Activated CD4-positive, alpha-beta T cell treated with anti-CD3 and anti-CD28 coated beads, Interleukin-2, amount 10 ng/mL, durations not matched to agents 24 days and 14 days (primary cell): Measurements from ENCODE around the gene ADK. TPM values are rescaled to one million over a fixed set of nuclear protein-coding genes. Genes with fewer than 3 reads are reported as not detected.
A peak's percentile ranks its signal among the peaks of the same experiment; 100 is the strongest.
"Not testable (repeated sequence)": the region's sequence is repeated elsewhere in the genome, so short reads cannot be mapped to it uniquely, and the experiment has no call there.

Source experiments
- DNase-seq: peaks from one replicate; pipeline ENCODE4 v3.0.0; 2022
- H3K27ac Mint-ChIP-seq: one replicate; pipeline ENCODE4 v1.8.0; 2022; ENCODE audit warnings: mild to moderate bottlenecking, mixed read lengths
- H3K27me3 Mint-ChIP-seq: one replicate; pipeline ENCODE4 v1.8.0; 2022; ENCODE audit warnings: mixed read lengths
- H3K36me3 Mint-ChIP-seq: one replicate; pipeline ENCODE4 v1.8.0; 2022; ENCODE audit warnings: low read depth, mild to moderate bottlenecking, mixed read lengths
- H3K4me1 Mint-ChIP-seq: one replicate; pipeline ENCODE4 v1.8.0; 2021; ENCODE audit warnings: mixed read lengths
- H3K4me3 Mint-ChIP-seq: one replicate; pipeline ENCODE4 v1.8.0; 2022; ENCODE audit warnings: mild to moderate bottlenecking, moderate library complexity, mixed read lengths
- H3K9me3 Mint-ChIP-seq: one replicate; pipeline ENCODE4 v1.8.0; 2021; ENCODE audit warnings: mixed read lengths
- intact Hi-C: fragments of 100-400 bp; cut with micrococcal nuclease; formaldehyde crosslinking; loops from one replicate; pipeline ENCODE4 v1.15.1; 2023
- total RNA-seq: library from RNA; stranded (reverse); gene quantifications from 2 replicates; pipeline ENCODE4 v1.2.3, GENCODE V29; 2022

ADK gene
- total RNA-seq, 1 donor from 2014 or later: 54.8 TPM

DNA sequence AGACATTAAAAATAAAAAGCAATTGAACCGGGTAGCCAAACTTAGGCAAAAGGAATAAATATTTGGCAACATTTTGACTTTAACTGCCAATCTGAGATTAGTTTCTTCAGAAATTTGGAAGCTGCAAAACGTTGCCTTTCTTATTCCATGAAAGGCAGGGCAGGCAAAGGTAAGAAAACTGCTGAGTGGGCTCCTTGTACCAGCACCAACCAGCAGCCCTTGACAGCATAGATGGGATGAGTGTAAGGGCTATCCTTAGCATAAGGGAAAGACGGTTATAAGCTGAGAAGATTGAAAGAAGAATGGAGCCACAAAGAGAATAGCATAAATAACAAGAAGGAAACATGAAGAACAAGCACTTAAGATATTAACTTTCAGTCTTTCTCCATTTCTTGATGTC lies 29.0 kb upstream of the ADK start:
- Mint-ChIP-seq H3K4me1 (peaks cover 15% of the 10 kb centered on the region), H3K4me3 (no peak overlapping the region), H3K36me3 (peaks cover 72% of the 10 kb centered on the region), H3K27me3 (no peaks in the 10 kb centered on the region), H3K27ac (peak overlapping the region; percentile 60), H3K9me3 (no peaks in the 10 kb centered on the region)
- intact Hi-C loops: no loop called here
- no peak for DNase-seq

DNA sequence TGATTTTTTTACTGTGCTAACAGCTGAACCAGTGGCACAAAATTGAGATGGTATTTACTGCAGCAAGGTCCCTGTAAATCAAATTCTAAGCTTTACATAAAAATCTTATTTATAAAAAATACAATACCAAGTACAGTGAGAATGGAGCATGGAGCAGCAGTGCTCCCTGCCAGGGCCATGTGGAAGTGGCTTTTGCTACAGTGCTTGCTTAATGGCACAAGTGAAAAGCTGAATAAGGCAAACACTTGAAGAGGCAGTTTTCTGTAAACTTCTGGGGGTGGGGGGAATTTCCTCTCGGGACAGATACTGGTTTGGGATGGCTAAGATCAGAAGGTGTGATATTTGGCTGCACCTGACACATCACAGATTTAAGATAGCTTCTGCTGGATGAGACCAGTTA lies 27.9 kb upstream of the ADK start:
- Mint-ChIP-seq H3K27me3 (no peaks in the 10 kb centered on the region), H3K4me3 (no peak overlapping the region), H3K36me3 (peaks cover 70% of the 10 kb centered on the region), H3K9me3 (no peaks in the 10 kb centered on the region), H3K4me1 (peaks cover 9% of the 10 kb centered on the region), H3K27ac (peak overlapping the region; percentile 6)
- intact Hi-C loops: no loop called here
- DNase-seq: no peak

- H3K9me3 Mint-ChIP-seq: no peaks in the 10 kb centered on the region
- peaks cover 51% of the 10 kb centered on the region for H3K36me3 Mint-ChIP-seq
- no peaks in the 10 kb centered on the region for H3K4me1 Mint-ChIP-seq
- H3K27me3 Mint-ChIP-seq: no peaks in the 10 kb centered on the region
- no peak overlapping the region for H3K4me3 Mint-ChIP-seq
- no peak for DNase-seq
- H3K27ac Mint-ChIP-seq: no peak overlapping the region
- intact Hi-C loops: no loop called here
These were observed 16.8 kb upstream of the ADK start for GRCh38 chr10:74133923-74134820.

DNA sequence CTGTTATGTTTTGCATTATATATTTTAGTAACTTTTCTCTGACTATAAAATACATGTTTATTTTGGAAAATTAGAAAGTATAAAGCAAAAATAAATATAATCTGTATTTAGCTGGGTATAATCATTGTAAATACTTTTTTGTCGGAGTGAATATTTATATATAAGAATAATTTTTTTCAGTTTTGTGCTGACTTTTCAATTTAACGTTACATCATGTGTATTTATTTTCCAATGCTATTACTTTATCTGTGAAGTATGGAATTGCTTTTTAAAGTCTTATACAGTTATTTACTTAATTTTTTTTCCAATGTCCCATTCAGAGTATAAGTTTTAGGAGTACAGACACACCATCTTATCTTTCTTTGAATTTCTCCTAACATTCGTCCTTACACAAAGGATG lies 15.6 kb upstream of the ADK start:
- no peak overlapping the region for H3K4me3 Mint-ChIP-seq
- DNase-seq: no peak
- H3K4me1 Mint-ChIP-seq: no peaks in the 10 kb centered on the region
- H3K27ac Mint-ChIP-seq: no peak overlapping the region
- no peaks in the 10 kb centered on the region for H3K27me3 Mint-ChIP-seq
- peaks cover 48% of the 10 kb centered on the region for H3K36me3 Mint-ChIP-seq
- intact Hi-C loops: no loop called here
- H3K9me3 Mint-ChIP-seq: no peaks in the 10 kb centered on the region

DNA sequence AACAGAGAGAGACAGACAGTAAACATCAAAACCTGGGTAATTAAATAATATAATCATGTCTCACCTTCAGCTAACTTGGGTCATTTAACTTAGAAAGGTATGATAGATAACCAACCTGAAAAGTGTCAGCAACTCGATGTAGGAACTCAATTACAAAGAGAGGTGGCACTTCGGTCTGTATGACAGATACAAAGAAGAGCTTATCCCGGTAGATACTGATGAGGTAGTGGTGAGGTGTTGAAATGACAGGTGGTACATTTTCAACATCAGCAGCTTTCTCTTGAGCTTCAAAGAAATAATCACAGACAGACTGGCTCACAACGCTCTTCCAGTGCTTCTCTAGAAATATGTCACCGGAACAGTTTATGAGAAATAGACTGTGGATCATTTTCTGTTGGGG lies 13.0 kb upstream of the ADK start:
- Mint-ChIP-seq H3K27me3 (no peaks in the 10 kb centered on the region), H3K36me3 (peaks cover 42% of the 10 kb centered on the region), H3K9me3 (no peaks in the 10 kb centered on the region), H3K4me3 (no peak overlapping the region), H3K4me1 (peaks cover 2% of the 10 kb centered on the region), H3K27ac (no peak overlapping the region)
- no peak for DNase-seq
- intact Hi-C loops: no loop called here

DNA sequence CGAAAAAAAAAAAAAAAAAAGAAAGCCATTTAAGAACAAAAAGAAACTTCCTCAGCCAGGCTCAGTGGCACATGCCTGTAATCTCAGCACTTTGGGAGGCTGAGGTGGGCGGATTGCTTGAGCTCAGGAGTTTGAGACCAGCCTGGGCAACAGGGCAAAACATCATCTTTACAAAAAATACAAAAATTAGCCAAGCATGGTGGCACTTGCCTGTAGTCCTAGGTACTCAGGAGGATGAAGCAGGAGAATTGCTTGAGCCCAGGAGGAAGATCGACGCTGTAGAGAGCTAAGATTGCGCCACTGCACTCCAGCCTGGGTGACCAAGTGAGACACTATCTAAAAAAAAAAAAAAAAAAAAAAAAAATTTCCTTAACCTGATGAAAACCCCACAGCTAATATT lies 12.4 kb upstream of the ADK start:
- H3K27ac Mint-ChIP-seq, H3K9me3 Mint-ChIP-seq, H3K4me3 Mint-ChIP-seq, DNase-seq, intact Hi-C loops, H3K27me3 Mint-ChIP-seq, H3K4me1 Mint-ChIP-seq: not testable (repeated sequence)
- peaks cover 38% of the 10 kb centered on the region for H3K36me3 Mint-ChIP-seq

DNA sequence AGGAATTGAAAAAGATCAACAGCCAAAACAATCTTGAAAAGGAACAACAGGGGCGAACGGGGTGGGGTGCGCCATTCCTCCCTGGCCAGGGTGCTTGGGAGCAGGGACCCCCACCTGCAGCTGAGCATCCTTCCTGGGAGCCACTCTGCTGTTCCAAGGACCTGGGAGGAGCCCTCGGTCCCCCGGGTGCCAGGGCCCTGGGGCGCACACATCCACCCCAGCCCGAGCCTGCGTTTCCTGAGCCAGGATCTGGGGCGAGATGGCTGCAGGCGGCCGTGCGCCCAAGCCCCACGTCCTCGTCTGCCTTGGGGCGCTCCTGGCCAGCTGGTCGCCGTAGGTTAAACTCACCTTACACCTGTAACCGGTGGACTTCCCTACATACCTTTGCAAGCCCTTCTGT lies 11.0 kb upstream of the ADK start:
- H3K36me3 Mint-ChIP-seq: peaks cover 27% of the 10 kb centered on the region
- intact Hi-C loops: no loop called here
- H3K4me3 Mint-ChIP-seq: no peak overlapping the region
- peaks cover 2% of the 10 kb centered on the region for H3K4me1 Mint-ChIP-seq
- no peaks in the 10 kb centered on the region for H3K9me3 Mint-ChIP-seq
- H3K27me3 Mint-ChIP-seq: no peaks in the 10 kb centered on the region
- no peak for DNase-seq
- H3K27ac Mint-ChIP-seq: no peak overlapping the region

- H3K27me3 Mint-ChIP-seq: no peaks in the 10 kb centered on the region
These were observed 10.5 kb upstream of the ADK start for GRCh38 chr10:74140553-74140952.

DNA sequence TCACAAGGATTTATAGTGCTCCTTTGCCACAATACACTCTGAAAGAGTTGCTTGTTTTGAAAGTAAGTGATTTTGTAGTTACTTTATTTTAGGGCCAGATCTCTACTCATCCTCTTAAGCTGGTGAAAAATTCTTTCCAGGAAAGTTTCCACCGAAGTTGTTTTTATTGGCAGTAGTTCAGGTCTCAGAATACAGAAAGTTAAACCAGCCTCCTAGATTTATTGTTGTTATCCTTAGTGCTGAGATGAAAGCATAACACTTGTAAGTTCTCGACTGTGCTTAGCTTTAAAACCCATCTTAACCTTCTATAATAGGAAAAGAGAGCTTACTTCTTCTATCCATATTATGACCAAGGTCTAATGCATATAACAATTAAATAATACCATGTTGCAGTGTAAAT lies 5.9 kb upstream of the ADK start:
- no peak overlapping the region for H3K4me3 Mint-ChIP-seq
- no peak for DNase-seq
- H3K36me3 Mint-ChIP-seq: peaks cover 19% of the 10 kb centered on the region
- intact Hi-C loops: no loop called here
- H3K27ac Mint-ChIP-seq: no peak overlapping the region
- no peaks in the 10 kb centered on the region for H3K27me3 Mint-ChIP-seq
- H3K4me1 Mint-ChIP-seq: peaks cover 17% of the 10 kb centered on the region
- H3K9me3 Mint-ChIP-seq: no peaks in the 10 kb centered on the region

More at GRCh38 chr10:74140553-74140952, 10.5 kb upstream of the ADK start:
- no peak overlapping the region for H3K4me3 Mint-ChIP-seq
- H3K4me1 Mint-ChIP-seq: peaks cover 2% of the 10 kb centered on the region
- H3K27ac Mint-ChIP-seq: no peak overlapping the region
- peaks cover 24% of the 10 kb centered on the region for H3K36me3 Mint-ChIP-seq
- DNase-seq: no peak
- intact Hi-C loops: no loop called here
- no peaks in the 10 kb centered on the region for H3K9me3 Mint-ChIP-seq

GRCh38 chr10:74146980-74147379 lies 4.0 kb upstream of the ADK start:
- H3K9me3 Mint-ChIP-seq, H3K27ac Mint-ChIP-seq, H3K27me3 Mint-ChIP-seq, intact Hi-C loops, DNase-seq, H3K4me3 Mint-ChIP-seq: not testable (repeated sequence)
- H3K4me1 Mint-ChIP-seq: peaks cover 15% of the 10 kb centered on the region
- peaks cover 13% of the 10 kb centered on the region for H3K36me3 Mint-ChIP-seq

GRCh38 chr10:74150204-74150989 lies 624 bp upstream of the ADK start, which contains the start of gene AP3M1:
TSS of gene AP3M1 (minus strand) at chr10:74150828. CDS start at chr10:74138379, 12,449 bp downstream.
- no peak within 1 kb of the TSS for H3K27ac Mint-ChIP-seq
- no peaks in the 10 kb centered on the region for H3K9me3 Mint-ChIP-seq
- H3K4me1 Mint-ChIP-seq: peaks cover 31% of the 10 kb centered on the region
- peaks cover 16% of the 10 kb centered on the region for H3K36me3 Mint-ChIP-seq
- no peaks in the 10 kb centered on the region for H3K27me3 Mint-ChIP-seq
- peak; percentile 95 for DNase-seq
- intact Hi-C loops: loop anchor here (2.0 kb wide), 1 partner anchor 84 kb away; no protein-coding TSS in a partner anchor
- H3K4me3 Mint-ChIP-seq: no peak within 1 kb of the TSS

DNA sequence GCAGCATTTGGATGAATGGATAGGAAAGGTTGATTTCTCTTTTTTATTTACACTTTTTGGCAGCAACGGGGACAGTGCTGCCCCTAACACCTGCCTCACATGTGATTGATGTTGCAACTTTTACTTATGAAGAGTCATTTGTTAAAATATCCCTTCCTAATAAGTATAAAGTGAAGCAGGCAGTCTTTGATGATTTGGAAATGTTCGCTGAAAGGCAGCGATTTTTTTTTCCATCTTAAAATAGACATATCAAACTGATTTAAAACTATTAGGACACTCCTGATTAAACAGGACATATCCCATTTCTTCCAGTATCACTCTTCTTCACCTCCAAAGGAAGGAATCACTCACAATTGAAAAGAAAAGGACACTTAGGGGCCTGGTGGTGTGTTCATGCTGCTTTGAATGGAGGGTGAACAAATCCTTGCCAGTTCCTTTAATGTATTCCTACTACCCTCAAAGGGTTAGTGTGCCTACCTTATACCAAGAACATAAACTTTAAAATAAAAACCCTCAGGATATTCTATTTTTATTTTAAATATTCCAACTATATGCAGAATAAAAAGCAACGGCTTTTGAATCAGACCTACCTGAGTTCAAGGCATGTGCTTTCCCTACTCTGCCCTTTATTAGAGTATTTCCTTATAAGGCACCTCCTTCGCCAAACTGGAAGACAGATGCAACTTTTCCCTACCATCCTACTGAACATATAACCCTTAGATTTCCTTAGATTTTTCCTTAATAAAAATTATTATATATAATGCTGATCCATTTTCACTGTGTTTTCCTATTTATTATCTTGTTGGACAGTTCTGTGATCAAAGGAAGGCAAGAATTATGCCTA lies 1.1 kb downstream of the ADK start:
- Mint-ChIP-seq H3K4me1 (peaks cover 24% of the 10 kb centered on the region), H3K9me3 (no peaks in the 10 kb centered on the region), H3K4me3 (no peak overlapping the region), H3K27ac (no peak overlapping the region), H3K27me3 (no peaks in the 10 kb centered on the region), H3K36me3 (peaks cover 12% of the 10 kb centered on the region)
- intact Hi-C loops: loop anchor here (1.0 to 2.0 kb wide), 5 partner anchors 24 to 1059 kb away; partner anchors contain the start of genes KAT6B and VCL
- no peak for DNase-seq

DNA sequence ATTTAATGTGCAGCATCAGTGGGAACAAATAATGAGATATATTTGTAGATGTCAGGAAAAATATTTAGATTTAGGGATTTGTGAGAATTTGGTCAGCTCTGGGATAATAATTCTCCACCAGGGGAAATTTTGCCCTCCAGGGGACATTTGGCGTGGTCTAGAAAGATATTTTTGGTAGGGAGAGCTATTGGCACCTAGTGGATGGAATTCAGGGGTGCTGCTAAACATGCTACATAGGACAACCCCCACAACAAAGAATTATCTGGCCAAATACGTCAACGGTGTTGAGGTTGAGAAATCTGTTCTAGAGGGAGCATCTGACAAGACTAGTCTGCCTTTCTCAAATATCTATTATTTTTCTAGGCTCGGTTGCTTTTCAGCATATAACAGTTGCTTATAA lies 2.1 kb downstream of the ADK start:
- H3K27me3 Mint-ChIP-seq: no peaks in the 10 kb centered on the region
- no peak for DNase-seq
- peaks cover 8% of the 10 kb centered on the region for H3K36me3 Mint-ChIP-seq
- H3K27ac Mint-ChIP-seq: no peak overlapping the region
- H3K4me1 Mint-ChIP-seq: peaks cover 21% of the 10 kb centered on the region
- H3K9me3 Mint-ChIP-seq: no peaks in the 10 kb centered on the region
- intact Hi-C loops: no loop called here
- no peak overlapping the region for H3K4me3 Mint-ChIP-seq
